Measurements from ENCODE around the gene ZNF462.

ZNF462 gene

GRCh38 chr9:107018861-107019545 lies 156.0 kb downstream of the ZNF462 start:
- Histone ChIP-seq H2BK5ac (ENCODE audit: low read length) (no peak overlapping the region), H3K27me3 (ENCODE audit: control insufficient read depth in 3 of 3, insufficient read depth in 3 of 3, low read depth in 1 of 3, low read length in 3 of 3) (no peaks in the 10 kb centered on the region), H3K79me1 (ENCODE audit: low read depth, low read length) (no peaks in the 10 kb centered on the region), H3K27ac (replicated peaks; ENCODE audit: low read length) (no peak overlapping the region), H3K4me2 (ENCODE audit: insufficient read depth, low read length, poor library complexity, severe bottlenecking) (no peak overlapping the region), H2BK12ac (ENCODE audit: low read length) (no peak overlapping the region), H3K9me3 (replicated peaks in 1 of 2; ENCODE audit: control insufficient read depth in 2 of 2, insufficient read depth in 1 of 2, low read depth in 1 of 2, low read length in 2 of 2) (peaks cover 2 to 4% of the 10 kb centered on the region in 2 donors), H3K36me3 (replicated peaks in 1 of 2; ENCODE audit: control insufficient read depth in 2 of 2, insufficient read depth in 2 of 2, low read length in 2 of 2) (peaks cover 2 to 3% of the 10 kb centered on the region in 2 donors), H4K91ac (ENCODE audit: low read depth, low read length, poor library complexity) (no peak overlapping the region), H3K9ac (ENCODE audit: low read depth, low read length, poor library complexity) (no peak overlapping the region), H2BK120ac (ENCODE audit: low read depth, low read length) (no peak overlapping the region), H3K23ac (ENCODE audit: low read depth, low read length, poor library complexity) (no peak overlapping the region), H2AFZ (ENCODE audit: low read length) (peak overlapping the region; percentile 58), H2AK5ac (ENCODE audit: low read depth, low read length) (no peak overlapping the region), H3K18ac (ENCODE audit: low read length) (no peak overlapping the region), H3K4ac (ENCODE audit: low read length) (no peak overlapping the region), H3K4me1 (ENCODE audit: control insufficient read depth in 2 of 2, insufficient read depth in 1 of 2, low read depth in 1 of 2, low read length in 2 of 2) (peaks cover 8 to 11% of the 10 kb centered on the region in 2 donors), H3K4me3 (ENCODE audit: low read length in 2 of 2) (no peak overlapping the region), H4K8ac (ENCODE audit: low read depth, low read length) (no peak overlapping the region), H2BK15ac (ENCODE audit: low read length) (no peak overlapping the region), H3K14ac (ENCODE audit: low read length) (no peak overlapping the region)
- no peak for DNase-seq (ENCODE audit: low spot score)
- no CpG with 5 or more reads among the region's 5 CpGs for WGBS, 2 donors (ENCODE audit: extremely low coverage in 2 of 2, insufficient read length in 2 of 2, insufficient replicate concordance in 1 of 2)

DNA sequence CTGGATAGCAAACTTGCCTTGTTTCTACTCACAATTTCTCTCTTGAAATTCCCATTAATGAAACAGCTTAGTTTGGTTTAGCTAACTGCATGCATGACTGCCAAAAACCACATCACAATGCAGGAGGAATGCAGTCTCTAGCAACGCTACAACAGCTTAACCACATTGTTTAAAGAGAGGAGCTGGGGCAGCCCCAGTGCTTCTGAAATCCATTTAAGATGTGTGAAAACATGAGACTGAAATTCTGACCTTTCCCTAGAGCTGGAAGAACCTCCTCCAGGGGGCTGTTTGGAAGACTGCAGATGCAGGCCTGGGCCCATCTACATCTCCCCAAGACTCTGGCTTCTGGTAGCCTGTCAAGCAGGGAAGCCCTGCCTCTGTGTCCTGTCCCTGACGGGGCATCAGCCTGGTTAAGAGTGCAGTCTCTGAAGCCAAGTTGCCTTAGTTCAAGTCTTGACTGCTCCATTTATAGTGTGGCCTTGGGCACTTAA lies 157.1 kb downstream of the ZNF462 start:
- no peak overlapping the region for H4K8ac ChIP-seq (ENCODE audit: low read depth, low read length)
- H2BK15ac ChIP-seq (ENCODE audit: low read length): no peak overlapping the region
- no peak overlapping the region for H3K4ac ChIP-seq (ENCODE audit: low read length)
- no peak overlapping the region for H3K23ac ChIP-seq (ENCODE audit: low read depth, low read length, poor library complexity)
- H2AFZ ChIP-seq (ENCODE audit: low read length): peak overlapping the region; percentile 58
- DNase-seq (ENCODE audit: low spot score): peak; percentile 35
- H3K9me3 ChIP-seq (replicated peaks in 1 of 2; ENCODE audit: control insufficient read depth in 2 of 2, insufficient read depth in 1 of 2, low read depth in 1 of 2, low read length in 2 of 2): peaks cover 2 to 4% of the 10 kb centered on the region in 2 donors
- no peak overlapping the region for H2BK5ac ChIP-seq (ENCODE audit: low read length)
- H3K79me1 ChIP-seq (ENCODE audit: low read depth, low read length): no peaks in the 10 kb centered on the region
- peaks cover 0 to 2% of the 10 kb centered on the region in 2 donors for H3K36me3 ChIP-seq (replicated peaks in 1 of 2; ENCODE audit: control insufficient read depth in 2 of 2, insufficient read depth in 2 of 2, low read length in 2 of 2)
- no peak overlapping the region for H4K91ac ChIP-seq (ENCODE audit: low read depth, low read length, poor library complexity)
- H3K18ac ChIP-seq (ENCODE audit: low read length): peak overlapping the region; percentile 13
- H3K14ac ChIP-seq (ENCODE audit: low read length): no peak overlapping the region
- no peaks in the 10 kb centered on the region for H3K27me3 ChIP-seq (ENCODE audit: control insufficient read depth in 3 of 3, insufficient read depth in 3 of 3, low read depth in 1 of 3, low read length in 3 of 3)
- no peak overlapping the region for H2BK12ac ChIP-seq (ENCODE audit: low read length)
- H3K9ac ChIP-seq (ENCODE audit: low read depth, low read length, poor library complexity): no peak overlapping the region
- no peak overlapping the region for H2AK5ac ChIP-seq (ENCODE audit: low read depth, low read length)
- H3K4me2 ChIP-seq (ENCODE audit: insufficient read depth, low read length, poor library complexity, severe bottlenecking): no peak overlapping the region
- no peak overlapping the region for H2BK120ac ChIP-seq (ENCODE audit: low read depth, low read length)
- H3K4me1 ChIP-seq (ENCODE audit: control insufficient read depth in 2 of 2, insufficient read depth in 1 of 2, low read depth in 1 of 2, low read length in 2 of 2): peaks cover 8 to 11% of the 10 kb centered on the region in 2 donors
- no peak overlapping the region for H3K4me3 ChIP-seq (ENCODE audit: low read length in 2 of 2)
- no CpG with 5 or more reads among the region's 2 CpGs for WGBS, 2 donors (ENCODE audit: extremely low coverage in 2 of 2, insufficient read length in 2 of 2, insufficient replicate concordance in 1 of 2)
- H3K27ac ChIP-seq (replicated peaks; ENCODE audit: low read length): peak overlapping the region; percentile 81

DNA sequence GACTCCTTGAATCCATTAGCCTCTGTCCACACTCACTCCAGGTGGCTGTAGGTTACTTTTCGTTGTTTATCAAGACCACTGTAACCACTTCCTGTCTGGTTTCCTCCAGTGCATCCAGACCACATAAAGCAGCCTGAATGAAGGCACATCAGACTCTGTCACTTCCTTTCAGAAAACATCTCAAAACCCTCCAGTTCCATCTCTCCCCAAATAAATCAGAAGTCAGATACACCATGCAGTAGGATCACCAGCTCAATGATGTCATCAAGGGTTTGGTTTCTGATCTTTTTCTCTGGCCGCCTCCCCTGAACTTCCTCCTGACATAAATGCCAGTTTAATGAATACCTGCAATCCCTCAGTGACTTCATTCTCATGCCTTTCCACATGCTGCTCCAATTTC lies 161.2 kb downstream of the ZNF462 start:
- no peak overlapping the region for H3K18ac ChIP-seq (ENCODE audit: low read length)
- WGBS, 2 donors (ENCODE audit: extremely low coverage in 2 of 2, insufficient read length in 2 of 2, insufficient replicate concordance in 1 of 2): no CpG with 5 or more reads among the region's 2 CpGs
- DNase-seq (ENCODE audit: low spot score): no peak
- no peak overlapping the region for H2AFZ ChIP-seq (ENCODE audit: low read length)
- H3K9ac ChIP-seq (ENCODE audit: low read depth, low read length, poor library complexity): no peak overlapping the region
- no peak overlapping the region for H2BK5ac ChIP-seq (ENCODE audit: low read length)
- no peaks in the 10 kb centered on the region for H3K27me3 ChIP-seq (ENCODE audit: control insufficient read depth in 3 of 3, insufficient read depth in 3 of 3, low read depth in 1 of 3, low read length in 3 of 3)
- no peak overlapping the region for H2BK15ac ChIP-seq (ENCODE audit: low read length)
- H3K4me2 ChIP-seq (ENCODE audit: insufficient read depth, low read length, poor library complexity, severe bottlenecking): no peak overlapping the region
- H3K4me1 ChIP-seq (ENCODE audit: control insufficient read depth in 2 of 2, insufficient read depth in 1 of 2, low read depth in 1 of 2, low read length in 2 of 2): peaks cover 9 to 11% of the 10 kb centered on the region in 2 donors
- no peak overlapping the region for H3K23ac ChIP-seq (ENCODE audit: low read depth, low read length, poor library complexity)
- H3K4ac ChIP-seq (ENCODE audit: low read length): no peak overlapping the region
- no peak overlapping the region for H4K91ac ChIP-seq (ENCODE audit: low read depth, low read length, poor library complexity)
- H3K9me3 ChIP-seq (replicated peaks in 1 of 2; ENCODE audit: control insufficient read depth in 2 of 2, insufficient read depth in 1 of 2, low read depth in 1 of 2, low read length in 2 of 2): peaks cover 0 to 4% of the 10 kb centered on the region in 2 donors
- H4K8ac ChIP-seq (ENCODE audit: low read depth, low read length): no peak overlapping the region
- no peak overlapping the region for H2BK120ac ChIP-seq (ENCODE audit: low read depth, low read length)
- H3K4me3 ChIP-seq (ENCODE audit: low read length in 2 of 2): no peak overlapping the region
- H2BK12ac ChIP-seq (ENCODE audit: low read length): no peak overlapping the region
- H2AK5ac ChIP-seq (ENCODE audit: low read depth, low read length): no peak overlapping the region
- no peak overlapping the region for H3K27ac ChIP-seq (replicated peaks; ENCODE audit: low read length)
- H3K36me3 ChIP-seq (replicated peaks in 1 of 2; ENCODE audit: control insufficient read depth in 2 of 2, insufficient read depth in 2 of 2, low read length in 2 of 2): no peaks in the 10 kb centered on the region
- no peaks in the 10 kb centered on the region for H3K79me1 ChIP-seq (ENCODE audit: low read depth, low read length)
- H3K14ac ChIP-seq (ENCODE audit: low read length): no peak overlapping the region

- no peak overlapping the region for H4K91ac ChIP-seq (ENCODE audit: low read depth, low read length, poor library complexity)
- H2BK15ac ChIP-seq (ENCODE audit: low read length): no peak overlapping the region
- no peak overlapping the region for H3K4me2 ChIP-seq (ENCODE audit: insufficient read depth, low read length, poor library complexity, severe bottlenecking)
- H3K36me3 ChIP-seq (replicated peaks in 1 of 2; ENCODE audit: control insufficient read depth in 2 of 2, insufficient read depth in 2 of 2, low read length in 2 of 2): no peaks in the 10 kb centered on the region
- no peak overlapping the region for H4K8ac ChIP-seq (ENCODE audit: low read depth, low read length)
- H3K9ac ChIP-seq (ENCODE audit: low read depth, low read length, poor library complexity): no peak overlapping the region
- H3K4me3 ChIP-seq (ENCODE audit: low read length in 2 of 2): no peak overlapping the region
- no peaks in the 10 kb centered on the region for H3K27me3 ChIP-seq (ENCODE audit: control insufficient read depth in 3 of 3, insufficient read depth in 3 of 3, low read depth in 1 of 3, low read length in 3 of 3)
- H3K23ac ChIP-seq (ENCODE audit: low read depth, low read length, poor library complexity): no peak overlapping the region
- H3K27ac ChIP-seq (replicated peaks; ENCODE audit: low read length): no peak overlapping the region
- no peak for DNase-seq (ENCODE audit: low spot score)
- no peak overlapping the region for H2BK120ac ChIP-seq (ENCODE audit: low read depth, low read length)
- H3K79me1 ChIP-seq (ENCODE audit: low read depth, low read length): no peaks in the 10 kb centered on the region
- no peak overlapping the region for H2BK12ac ChIP-seq (ENCODE audit: low read length)
- H3K9me3 ChIP-seq (replicated peaks in 1 of 2; ENCODE audit: control insufficient read depth in 2 of 2, insufficient read depth in 1 of 2, low read depth in 1 of 2, low read length in 2 of 2): peaks cover 0 to 4% of the 10 kb centered on the region in 2 donors
- H3K14ac ChIP-seq (ENCODE audit: low read length): no peak overlapping the region
- H2AK5ac ChIP-seq (ENCODE audit: low read depth, low read length): no peak overlapping the region
- no peak overlapping the region for H3K4ac ChIP-seq (ENCODE audit: low read length)
- peaks cover 0 to 6% of the 10 kb centered on the region in 2 donors for H3K4me1 ChIP-seq (ENCODE audit: control insufficient read depth in 2 of 2, insufficient read depth in 1 of 2, low read depth in 1 of 2, low read length in 2 of 2)
- H2BK5ac ChIP-seq (ENCODE audit: low read length): no peak overlapping the region
- no CpG with 5 or more reads among the region's 5 CpGs for WGBS, 2 donors (ENCODE audit: extremely low coverage in 2 of 2, insufficient read length in 2 of 2, insufficient replicate concordance in 1 of 2)
- H2AFZ ChIP-seq (ENCODE audit: low read length): no peak overlapping the region
- no peak overlapping the region for H3K18ac ChIP-seq (ENCODE audit: low read length)
Observed at GRCh38 chr9:107025260-107026035, 162.5 kb downstream of the ZNF462 start.

Data from neuronal stem cell (in vitro differentiated cells).